ENCODE measurements around the gene GALNT2. TPM values are rescaled to one million over a fixed set of nuclear protein-coding genes. Genes with fewer than 3 reads are reported as not detected.

GALNT2 gene
- total and polyA plus RNA-seq, 10 of the 15 experiments (the other 5 are each of a cell fraction or from before 2014, with no cell fraction given), result 0.52 to 27.7 (median 16.3) TPM

DNA sequence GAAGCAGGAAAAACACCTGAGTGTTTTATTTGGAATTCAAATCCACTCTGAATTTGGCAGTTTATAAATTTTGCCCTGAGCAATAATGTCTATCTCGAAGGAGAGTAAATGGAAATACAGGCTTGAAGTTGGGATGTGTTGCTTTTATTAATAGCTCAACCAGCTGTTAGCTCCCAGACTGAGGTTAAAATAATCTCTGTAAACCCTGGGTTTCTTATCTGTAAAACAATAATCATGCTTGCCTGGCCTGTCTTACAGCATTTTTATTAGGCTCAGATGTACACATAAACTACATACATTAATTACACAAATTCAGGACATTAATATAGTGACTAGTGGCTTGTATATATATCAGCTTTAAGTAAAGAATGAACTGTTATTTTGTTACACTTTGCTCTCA is 148.5 kb downstream of the GALNT2 start:
- intact Hi-C loops (cut with micrococcal nuclease; ENCODE audit: unreplicated experiment), result no loop called here
- ChIA-PET RAD21 (ENCODE audit: unreplicated experiment) (interaction anchor here (1.5 to 1.6 kb wide), 4 partner anchors 9 to 105 kb away, joined by 4 to 8 read pairs (median 7); no protein-coding TSS in a partner anchor), CTCF (interaction anchor here (0.7 to 5.1 kb wide), 8 partner anchors 9 to 554 kb away, joined by 3 to 14 read pairs (median 4); no protein-coding TSS in a partner anchor), SMC1A (ENCODE audit: uncharacterized antibody, unreplicated experiment) (interaction anchor here (0.9 to 4.9 kb wide), 10 partner anchors 9 to 557 kb away, joined by 3 to 23 read pairs (median 6); no protein-coding TSS in a partner anchor), POLR2A (no interaction called here)
- WGBS (ENCODE audit: insufficient coverage, insufficient replicate concordance, low lambda C conversion rate, missing lambda C conversion rate), result 95% methylated on average over 1 of the region's 1 CpG
- no peak for FAIRE-seq
- no peak for DNase-seq (ENCODE audit: low read depth, low spot score)
- Histone ChIP-seq H3K79me2 (ENCODE audit: control insufficient read depth, insufficient read depth, low read length) (peaks cover 2% of the 10 kb centered on the region), H3K4me2 (ENCODE audit: control insufficient read depth, insufficient read depth) (no peak overlapping the region; the same call in 1 of the 2 replicates), H3K9ac (ENCODE audit: control insufficient read depth, insufficient read depth, low read length) (no peak overlapping the region), H4K20me1 (ENCODE audit: control insufficient read depth, insufficient read depth) (no peaks in the 10 kb centered on the region), H3K4me1 (ENCODE audit: control insufficient read depth, insufficient read depth, low read length) (peaks cover 31% of the 10 kb centered on the region), H3K27ac (ENCODE audit: control insufficient read depth, insufficient read depth) (no peak overlapping the region), H3K27me3 (replicated peaks in 1 of 2; ENCODE audit: control insufficient read depth in 2 of 2, insufficient read depth in 2 of 2, low read length in 1 of 2) (no peaks in the 10 kb centered on the region), H2AFZ (ENCODE audit: control insufficient read depth, low read depth, low read length) (no peak overlapping the region), H3K9me3 (replicated peaks; ENCODE audit: control insufficient read depth, insufficient read depth, low read length) (no peaks in the 10 kb centered on the region), H3K36me3 (ENCODE audit: control insufficient read depth in 2 of 2, insufficient read depth in 2 of 2, low read length in 1 of 2) (peaks cover 0 to 2% of the 10 kb centered on the region in 2 experiments; a peak in 1 of 4 replicates), H3K4me3 (no peak overlapping the region)
- BruUV-seq (replicated peaks), result no TSS peak
- ATAC-seq, result no peak
- in situ Hi-C loops (cut with MboI), result no loop called here
- TF ChIP-seq, protein P1, sequence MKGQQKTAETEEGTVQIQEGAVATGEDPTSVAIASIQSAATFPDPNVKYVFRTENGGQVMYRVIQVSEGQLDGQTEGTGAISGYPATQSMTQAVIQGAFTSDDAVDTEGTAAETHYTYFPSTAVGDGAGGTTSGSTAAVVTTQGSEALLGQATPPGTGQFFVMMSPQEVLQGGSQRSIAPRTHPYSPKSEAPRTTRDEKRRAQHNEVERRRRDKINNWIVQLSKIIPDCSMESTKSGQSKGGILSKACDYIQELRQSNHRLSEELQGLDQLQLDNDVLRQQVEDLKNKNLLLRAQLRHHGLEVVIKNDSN (IDR thresholded peaks at IDR 0.05; ENCODE audit: borderline replicate concordance, extremely low read length, insufficient read depth, low read depth, low read length), result no peak
- TF ChIP-seq ZBTB4 (CRISPR knock-in tag; IDR thresholded peaks at IDR 0.05) (no peak), ZNF384 (IDR thresholded peaks at IDR 0.05; ENCODE audit: borderline replicate concordance, low read depth, low read length) (no peak), BMI1 (IDR thresholded peaks at IDR 0.05; ENCODE audit: borderline replicate concordance) (no peak), NFYA (IDR thresholded peaks at IDR 0.05; ENCODE audit: borderline replicate concordance, low read depth, low read length) (no peak), RBBP5 (conservative IDR thresholded peaks at IDR 0.05) (no peak), KLF5 (IDR thresholded peaks at IDR 0.05; ENCODE audit: partially characterized antibody) (no peak), SMC3 (IDR thresholded peaks at IDR 0.05; ENCODE audit: borderline replicate concordance, low read length) (no peak), YBX1 (IDR thresholded peaks at IDR 0.05) (no peak), NR2F1 (conservative IDR thresholded peaks at IDR 0.05) (no peak), EP300 (IDR thresholded peaks at IDR 0.05; ENCODE audit: borderline replicate concordance in 1 of 2, control insufficient read depth in 1 of 2, low read depth in 2 of 2, low read length in 2 of 2) (no peak), NR2C2 (IDR thresholded peaks at IDR 0.05; ENCODE audit: borderline replicate concordance, control insufficient read depth, insufficient read length, low read depth) (no peak), IKZF1 (conservative IDR thresholded peaks at IDR 0.05) (no peak), RELA (IDR thresholded peaks at IDR 0.05; ENCODE audit: borderline replicate concordance, partially characterized antibody) (no peak)
- TF ChIP-seq, protein P2, sequence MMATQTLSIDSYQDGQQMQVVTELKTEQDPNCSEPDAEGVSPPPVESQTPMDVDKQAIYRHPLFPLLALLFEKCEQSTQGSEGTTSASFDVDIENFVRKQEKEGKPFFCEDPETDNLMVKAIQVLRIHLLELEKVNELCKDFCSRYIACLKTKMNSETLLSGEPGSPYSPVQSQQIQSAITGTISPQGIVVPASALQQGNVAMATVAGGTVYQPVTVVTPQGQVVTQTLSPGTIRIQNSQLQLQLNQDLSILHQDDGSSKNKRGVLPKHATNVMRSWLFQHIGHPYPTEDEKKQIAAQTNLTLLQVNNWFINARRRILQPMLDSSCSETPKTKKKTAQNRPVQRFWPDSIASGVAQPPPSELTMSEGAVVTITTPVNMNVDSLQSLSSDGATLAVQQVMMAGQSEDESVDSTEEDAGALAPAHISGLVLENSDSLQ (IDR thresholded peaks at IDR 0.05), result no peak
- TF ChIP-seq, protein P3, sequence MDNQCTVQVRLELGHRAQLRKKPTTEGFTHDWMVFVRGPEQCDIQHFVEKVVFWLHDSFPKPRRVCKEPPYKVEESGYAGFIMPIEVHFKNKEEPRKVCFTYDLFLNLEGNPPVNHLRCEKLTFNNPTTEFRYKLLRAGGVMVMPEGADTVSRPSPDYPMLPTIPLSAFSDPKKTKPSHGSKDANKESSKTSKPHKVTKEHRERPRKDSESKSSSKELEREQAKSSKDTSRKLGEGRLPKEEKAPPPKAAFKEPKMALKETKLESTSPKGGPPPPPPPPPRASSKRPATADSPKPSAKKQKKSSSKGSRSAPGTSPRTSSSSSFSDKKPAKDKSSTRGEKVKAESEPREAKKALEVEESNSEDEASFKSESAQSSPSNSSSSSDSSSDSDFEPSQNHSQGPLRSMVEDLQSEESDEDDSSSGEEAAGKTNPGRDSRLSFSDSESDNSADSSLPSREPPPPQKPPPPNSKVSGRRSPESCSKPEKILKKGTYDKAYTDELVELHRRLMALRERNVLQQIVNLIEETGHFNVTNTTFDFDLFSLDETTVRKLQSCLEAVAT (IDR thresholded peaks at IDR 0.05), result no peak
- TF ChIP-seq, protein P4, sequence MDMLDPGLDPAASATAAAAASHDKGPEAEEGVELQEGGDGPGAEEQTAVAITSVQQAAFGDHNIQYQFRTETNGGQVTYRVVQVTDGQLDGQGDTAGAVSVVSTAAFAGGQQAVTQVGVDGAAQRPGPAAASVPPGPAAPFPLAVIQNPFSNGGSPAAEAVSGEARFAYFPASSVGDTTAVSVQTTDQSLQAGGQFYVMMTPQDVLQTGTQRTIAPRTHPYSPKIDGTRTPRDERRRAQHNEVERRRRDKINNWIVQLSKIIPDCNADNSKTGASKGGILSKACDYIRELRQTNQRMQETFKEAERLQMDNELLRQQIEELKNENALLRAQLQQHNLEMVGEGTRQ (IDR thresholded peaks at IDR 0.05; ENCODE audit: borderline replicate concordance, low read depth, low read length), result no peak
